SH-SY5Y (cell line): ENCODE measurements around the gene MSH5.

Source experiments
- GATA2 ChIP-seq: IDR thresholded peaks from 2 replicates; pipeline ENCODE4 v1.6.1; 2011; ENCODE audit warnings: mild to moderate bottlenecking, low read depth, low read length
- GATA3 ChIP-seq: IDR thresholded peaks from 2 replicates; pipeline ENCODE4 v1.6.1; 2011; ENCODE audit warnings: low read depth, mild to moderate bottlenecking, low read length, moderate library complexity

DNA sequence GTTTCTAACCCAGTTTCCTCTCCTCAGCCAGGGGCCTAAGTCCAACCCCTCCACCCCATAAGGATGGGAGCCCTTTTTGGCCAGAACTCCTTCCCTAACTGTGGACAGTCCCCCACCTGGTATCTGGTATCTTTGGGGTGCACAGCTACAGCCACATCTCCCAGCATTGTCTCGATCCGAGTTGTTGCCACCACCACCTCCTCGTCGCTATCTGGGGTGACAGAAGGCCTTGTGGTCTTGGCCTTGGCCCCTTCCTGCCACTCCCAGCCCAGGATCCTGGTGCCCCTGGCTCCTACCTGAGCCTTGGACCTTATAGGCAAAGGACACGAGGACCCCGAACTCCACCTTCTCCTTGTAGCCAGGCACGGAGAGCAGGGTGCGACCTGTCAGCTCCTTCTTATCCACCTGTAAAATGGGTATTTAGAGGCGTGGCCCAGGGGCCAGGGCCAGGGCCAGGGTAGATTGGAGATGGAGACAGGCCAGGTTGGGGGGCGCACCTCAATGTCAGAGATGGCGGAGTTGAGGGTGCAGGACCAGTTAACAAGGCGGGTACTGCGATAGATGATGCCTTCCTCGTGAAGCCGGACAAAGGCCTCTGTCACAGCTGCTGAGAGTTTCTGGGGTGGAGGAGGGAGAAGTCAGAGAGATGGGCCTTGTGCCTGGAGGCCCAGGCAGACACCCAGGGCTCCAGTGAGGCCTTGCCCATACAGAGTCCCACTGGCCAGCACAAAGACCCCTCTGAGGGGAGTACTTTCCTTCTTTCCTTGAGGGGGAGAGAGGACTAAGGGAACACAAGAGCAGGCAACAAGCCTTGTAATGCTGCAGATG, 44.5 kb downstream of the MSH5 start:
- no peak for TF ChIP-seq GATA2
- no peak for TF ChIP-seq GATA3
